K562 (cell line): Measurements from ENCODE around the gene ERRFI1. TPM values are rescaled to one million over a fixed set of nuclear protein-coding genes. Genes with fewer than 3 reads are reported as not detected.

Source experiments
- ATAC-seq: fragments of 200-7000 bp; cut with Tn5 transposase; 3 replicates; pipeline ENCODE4 v1.9.1; 2020; ENCODE audit warnings: moderate library complexity
- BruUV-seq: library from RNA; stranded (reverse); fragments of 400-500 nt; replicated peaks from 2 replicates; lab custom pipeline; 2021; lab: Mats Ljungman, UMichigan
- CTCF ChIA-PET: fragments of 300-600 bp; formaldehyde crosslinking; extraction: SDS; loops from one replicate; lab custom pipeline; 2021; ENCODE audit warnings: low intra/inter-chr PET ratio; lab: Yijun Ruan, JAX
- POLR2A ChIA-PET: fragments of 300-600, 350-650 bp; sonication (Branson Sonifier 250); formaldehyde crosslinking; extraction: SDS; loops from one replicate; lab custom pipeline; 2021; ENCODE audit warnings: antibody characterized with exemption, inconsistent platforms; lab: Yijun Ruan, JAX
- DNase-seq, 4 experiments: peaks; one replicate each; pipeline versions ENCODE4 v3.0.0 to v3.0.0-alpha.2; 2011 to 2018; ENCODE audit warnings: low spot score in 3 of 4, mixed read lengths in 3 of 4; ENCODE audit errors: extremely low read depth in 1 of 4
- FAIRE-seq: peaks from 2 replicates; lab custom pipeline; 2011; peaks lifted over from hg19 to GRCh38; lab: Jason Lieb, UNC
- H2AFZ ChIP-seq: 2 replicates; pipeline ENCODE4 v1.6.0; 2011; ENCODE audit warnings: low read depth, low read length, control low read depth, inconsistent platforms
- H3K27ac ChIP-seq: fragments of 200-600 bp; 3 replicates; pipeline ENCODE4 v1.8.0; 2011; ENCODE audit warnings: low read depth, mild to moderate bottlenecking, control low read depth, inconsistent platforms, low read length, moderate library complexity, mixed read lengths; ENCODE audit errors: extremely low read depth
- H3K27me3 ChIP-seq, 2 experiments: fragments of 300-600 bp in 1 of 2; 2 replicates in 1 of 2; 3 replicates in 1 of 2; pipeline versions ENCODE4 v1.6.0 to v1.8.0; 2011; ENCODE audit warnings: inconsistent platforms in 2 of 2, low read length in 2 of 2, mild to moderate bottlenecking in 1 of 2, mixed read lengths in 1 of 2, moderate library complexity in 1 of 2; ENCODE audit not compliant: control insufficient read depth in 2 of 2, insufficient read depth in 2 of 2
- H3K36me3 ChIP-seq: fragments of 300-600 bp; 3 replicates; pipeline ENCODE4 v1.8.0; 2011; ENCODE audit warnings: mild to moderate bottlenecking, low read length, inconsistent platforms; ENCODE audit not compliant: control insufficient read depth, insufficient read depth
- H3K4me1 ChIP-seq, 2 experiments: fragments of 200-600 bp in 1 of 2; replicated peaks in 1 of 2; 2 replicates in 1 of 2; 3 replicates in 1 of 2; pipeline versions ENCODE4 v1.5.1 to v1.8.0; 2011; ENCODE audit warnings: inconsistent platforms in 2 of 2, low read length in 2 of 2, mild to moderate bottlenecking in 1 of 2, mixed read lengths in 1 of 2, moderate library complexity in 1 of 2; ENCODE audit not compliant: control insufficient read depth in 2 of 2, insufficient read depth in 2 of 2
- H3K4me2 ChIP-seq: 2 replicates; pipeline ENCODE4 v1.6.1; 2011; ENCODE audit warnings: low read length, control low read depth, inconsistent platforms, mixed read lengths; ENCODE audit not compliant: insufficient read depth
- H3K4me3 ChIP-seq: fragments of 200-600 bp; sonication (generic), shearing (Covaris generic); 2 replicates; pipeline ENCODE4 v1.5.1; 2016; ENCODE audit warnings: control low read depth, inconsistent platforms
- H3K79me2 ChIP-seq: fragments of 200-600 bp; 3 replicates; pipeline ENCODE4 v1.8.0; 2011; ENCODE audit warnings: low read length, inconsistent platforms; ENCODE audit not compliant: control insufficient read depth, insufficient read depth
- H3K9ac ChIP-seq, 2 experiments: 2 replicates each; pipeline versions ENCODE4 v1.6.0 to v1.6.1; 2011; ENCODE audit warnings: low read depth in 2 of 2, low read length in 2 of 2, control low read depth in 1 of 2, inconsistent platforms in 1 of 2, mild to moderate bottlenecking in 1 of 2, mixed read lengths in 1 of 2; ENCODE audit not compliant: insufficient read depth in 1 of 2
- H3K9me1 ChIP-seq: one replicate; pipeline ENCODE4 v1.6.0; 2011; ENCODE audit warnings: inconsistent platforms, mild to moderate bottlenecking, low read length, moderate library complexity; ENCODE audit not compliant: control insufficient read depth, insufficient read depth
- H3K9me3 ChIP-seq: replicated peaks from 2 replicates; pipeline ENCODE4 v1.5.1; 2011; ENCODE audit warnings: low read depth, low read length, inconsistent platforms; ENCODE audit not compliant: control insufficient read depth, insufficient read depth
- H4K20me1 ChIP-seq: replicated peaks from 2 replicates; pipeline ENCODE4 v1.6.1; 2011; ENCODE audit warnings: low read length, inconsistent platforms, mixed read lengths; ENCODE audit not compliant: control insufficient read depth, insufficient read depth
- MAFF ChIP-seq: IDR thresholded peaks from 2 replicates; pipeline ENCODE4 v1.6.1; 2012; ENCODE audit warnings: low read length, improper control_type of control experiment
- MAX ChIP-seq: sonication (generic); formaldehyde crosslinking; IDR thresholded peaks from 2 replicates; pipeline ENCODE4 v1.9.0; 2022; ENCODE audit warnings: mild to moderate bottlenecking, missing genetic modification reagents
- NR0B1 ChIP-seq: fragments of 450-650 bp; IDR thresholded peaks from one replicate; pipeline ENCODE4 v1.6.1; 2018; ENCODE audit warnings: mild to moderate bottlenecking, moderate library complexity; ENCODE audit not compliant: partially characterized antibody
- SLC30A9 ChIP-seq: fragments of 250-450 bp; sonication (Bioruptor Pico); IDR thresholded peaks from 2 replicates; pipeline ENCODE4 v1.8.0; 2022; ENCODE audit warnings: mild to moderate bottlenecking, moderate library complexity
- USF1 ChIP-seq: sonication (generic); formaldehyde crosslinking; IDR thresholded peaks from 2 replicates; pipeline ENCODE4 v1.9.0; 2022; ENCODE audit warnings: mild to moderate bottlenecking, missing genetic modification reagents
- ZKSCAN1 ChIP-seq: fragments of 150-350 bp; IDR thresholded peaks from 2 replicates; pipeline ENCODE4 v1.6.1; 2016; ENCODE audit warnings: low read depth, low read length
- WGBS: fragments of 100-300 bp; shearing (Covaris generic); methylation state at CpG from one replicate; pipeline ENCODE4 v1.1.6; 2016; ENCODE audit warnings: low coverage, mixed read lengths; ENCODE audit not compliant: insufficient coverage; ENCODE audit errors: missing lambda C conversion rate; 5-methylcytosine and 5-hydroxymethylcytosine counted together
- in situ Hi-C: fragments of 300-500 bp; cut with MboI; formaldehyde crosslinking; loops from 4 replicates; pipeline ENCODE4 v1.15.0; 2018; ENCODE audit warnings: inconsistent platforms, mixed read lengths
- intact Hi-C: fragments of 100-400 bp; cut with micrococcal nuclease; formaldehyde crosslinking; loops from 2 replicates; pipeline ENCODE4 v1.14.2; 2022
- polyA plus RNA-seq, 8 experiments: library from polyadenylated mRNA; depleted of rRNA in 4 of 8; stranded (reverse) in 5 of 8; unstranded in 3 of 8; fragments of >200 nt; fragmentation: Nextera tagmentation in 2 of 8; fragmentation: Illumina TruSeq in 1 of 8; extraction: Ambion mirVana in 2 of 8; extraction: Trizol in 1 of 8; gene quantifications; 2 replicates each; pipeline versions ENCODE4 v1.2.1 to v1.2.3, GENCODE V29; 2011 to 2014; ENCODE audit warnings: inconsistent platforms in 1 of 8, missing spikeins in 1 of 8
- total RNA-seq, 7 experiments: library from RNA; depleted of rRNA in 6 of 7; stranded (reverse); fragments of >200 nt in 6 of 7; fragmentation: Illumina TruSeq in 2 of 7; extraction: Trizol in 2 of 7; gene quantifications; 2 replicates each; pipeline versions ENCODE4 v1.2.1 to v1.2.3, GENCODE V29; 2011 to 2021; ENCODE audit warnings: low replicate concordance in 1 of 7
- TF ChIP-seq, protein P1 (sequence below): fragments of 450-650 bp; IDR thresholded peaks from 2 replicates; pipeline ENCODE4 v1.6.1; 2018; ENCODE audit warnings: mild to moderate bottlenecking, low read depth; ENCODE audit not compliant: partially characterized antibody
- TF ChIP-seq, protein P2 (sequence below): IDR thresholded peaks from 3 replicates; pipeline ENCODE4 v1.6.1; 2011; ENCODE audit warnings: borderline replicate concordance, mild to moderate bottlenecking, moderate library complexity; ENCODE audit not compliant: insufficient read length; ENCODE audit errors: extremely low read depth
- TF ChIP-seq, protein P3 (sequence below): fragments of 250-450 bp; sonication (Bioruptor Pico); IDR thresholded peaks from 2 replicates; pipeline ENCODE4 v1.4.0; 2020

The ERRFI1 gene
- total and polyA plus RNA-seq, 9 of the 15 experiments (the other 6 are each of a cell fraction or from before 2014, with no cell fraction given): 0.67 to 4.4 (median 1.1) TPM

GRCh38 chr1:7964476-7964875, 61.6 kb downstream of the ERRFI1 start:
- ChIA-PET CTCF (no interaction called here), POLR2A (no interaction called here)
- no peak overlapping the region for H3K9ac ChIP-seq
- ATAC-seq: no peak
- DNase-seq: no peak
- WGBS: 98% methylated on average over 3 of the region's 3 CpGs
- in situ Hi-C loops (no loop called here), intact Hi-C loops (no loop called here)
- H3K9me3 ChIP-seq: no peaks in the 10 kb centered on the region
- H3K27ac ChIP-seq: no peak overlapping the region
- H3K27me3 ChIP-seq: no peaks in the 10 kb centered on the region
- no peaks in the 10 kb centered on the region for H3K9me1 ChIP-seq
- H3K4me1 ChIP-seq: peaks cover 14 to 15% of the 10 kb centered on the region in 2 experiments; a peak in 2 of 5 replicates
- no peaks in the 10 kb centered on the region for H4K20me1 ChIP-seq
- H3K36me3 ChIP-seq: peaks cover 67% of the 10 kb centered on the region
- no peak overlapping the region for H2AFZ ChIP-seq
- BruUV-seq: no TSS peak
- no peak overlapping the region for H3K4me3 ChIP-seq
- no peak for FAIRE-seq
- H3K79me2 ChIP-seq: peaks cover 79% of the 10 kb centered on the region
- no peak overlapping the region for H3K4me2 ChIP-seq
- TF ChIP-seq SLC30A9 (no peak), MAX (CRISPR knock-in tag) (no peak), NR0B1 (no peak), USF1 (CRISPR knock-in tag) (no peak), ZKSCAN1 (no peak), MAFF (no peak)
- TF ChIP-seq, protein P1, sequence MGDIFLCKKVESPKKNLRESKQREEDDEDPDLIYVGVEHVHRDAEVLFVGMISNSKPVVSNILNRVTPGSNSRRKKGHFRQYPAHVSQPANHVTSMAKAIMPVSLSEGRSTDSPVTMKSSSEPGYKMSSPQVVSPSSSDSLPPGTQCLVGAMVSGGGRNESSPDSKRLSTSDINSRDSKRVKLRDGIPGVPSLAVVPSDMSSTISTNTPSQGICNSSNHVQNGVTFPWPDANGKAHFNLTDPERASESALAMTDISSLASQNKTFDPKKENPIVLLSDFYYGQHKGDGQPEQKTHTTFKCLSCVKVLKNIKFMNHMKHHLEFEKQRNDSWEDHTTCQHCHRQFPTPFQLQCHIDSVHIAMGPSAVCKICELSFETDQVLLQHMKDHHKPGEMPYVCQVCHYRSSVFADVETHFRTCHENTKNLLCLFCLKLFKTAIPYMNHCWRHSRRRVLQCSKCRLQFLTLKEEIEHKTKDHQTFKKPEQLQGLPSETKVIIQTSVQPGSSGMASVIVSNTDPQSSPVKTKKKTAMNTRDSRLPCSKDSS: no peak
- TF ChIP-seq, protein P2, sequence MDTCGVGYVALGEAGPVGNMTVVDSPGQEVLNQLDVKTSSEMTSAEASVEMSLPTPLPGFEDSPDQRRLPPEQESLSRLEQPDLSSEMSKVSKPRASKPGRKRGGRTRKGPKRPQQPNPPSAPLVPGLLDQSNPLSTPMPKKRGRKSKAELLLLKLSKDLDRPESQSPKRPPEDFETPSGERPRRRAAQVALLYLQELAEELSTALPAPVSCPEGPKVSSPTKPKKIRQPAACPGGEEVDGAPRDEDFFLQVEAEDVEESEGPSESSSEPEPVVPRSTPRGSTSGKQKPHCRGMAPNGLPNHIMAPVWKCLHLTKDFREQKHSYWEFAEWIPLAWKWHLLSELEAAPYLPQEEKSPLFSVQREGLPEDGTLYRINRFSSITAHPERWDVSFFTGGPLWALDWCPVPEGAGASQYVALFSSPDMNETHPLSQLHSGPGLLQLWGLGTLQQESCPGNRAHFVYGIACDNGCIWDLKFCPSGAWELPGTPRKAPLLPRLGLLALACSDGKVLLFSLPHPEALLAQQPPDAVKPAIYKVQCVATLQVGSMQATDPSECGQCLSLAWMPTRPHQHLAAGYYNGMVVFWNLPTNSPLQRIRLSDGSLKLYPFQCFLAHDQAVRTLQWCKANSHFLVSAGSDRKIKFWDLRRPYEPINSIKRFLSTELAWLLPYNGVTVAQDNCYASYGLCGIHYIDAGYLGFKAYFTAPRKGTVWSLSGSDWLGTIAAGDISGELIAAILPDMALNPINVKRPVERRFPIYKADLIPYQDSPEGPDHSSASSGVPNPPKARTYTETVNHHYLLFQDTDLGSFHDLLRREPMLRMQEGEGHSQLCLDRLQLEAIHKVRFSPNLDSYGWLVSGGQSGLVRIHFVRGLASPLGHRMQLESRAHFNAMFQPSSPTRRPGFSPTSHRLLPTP: no peak
- TF ChIP-seq, protein P3, sequence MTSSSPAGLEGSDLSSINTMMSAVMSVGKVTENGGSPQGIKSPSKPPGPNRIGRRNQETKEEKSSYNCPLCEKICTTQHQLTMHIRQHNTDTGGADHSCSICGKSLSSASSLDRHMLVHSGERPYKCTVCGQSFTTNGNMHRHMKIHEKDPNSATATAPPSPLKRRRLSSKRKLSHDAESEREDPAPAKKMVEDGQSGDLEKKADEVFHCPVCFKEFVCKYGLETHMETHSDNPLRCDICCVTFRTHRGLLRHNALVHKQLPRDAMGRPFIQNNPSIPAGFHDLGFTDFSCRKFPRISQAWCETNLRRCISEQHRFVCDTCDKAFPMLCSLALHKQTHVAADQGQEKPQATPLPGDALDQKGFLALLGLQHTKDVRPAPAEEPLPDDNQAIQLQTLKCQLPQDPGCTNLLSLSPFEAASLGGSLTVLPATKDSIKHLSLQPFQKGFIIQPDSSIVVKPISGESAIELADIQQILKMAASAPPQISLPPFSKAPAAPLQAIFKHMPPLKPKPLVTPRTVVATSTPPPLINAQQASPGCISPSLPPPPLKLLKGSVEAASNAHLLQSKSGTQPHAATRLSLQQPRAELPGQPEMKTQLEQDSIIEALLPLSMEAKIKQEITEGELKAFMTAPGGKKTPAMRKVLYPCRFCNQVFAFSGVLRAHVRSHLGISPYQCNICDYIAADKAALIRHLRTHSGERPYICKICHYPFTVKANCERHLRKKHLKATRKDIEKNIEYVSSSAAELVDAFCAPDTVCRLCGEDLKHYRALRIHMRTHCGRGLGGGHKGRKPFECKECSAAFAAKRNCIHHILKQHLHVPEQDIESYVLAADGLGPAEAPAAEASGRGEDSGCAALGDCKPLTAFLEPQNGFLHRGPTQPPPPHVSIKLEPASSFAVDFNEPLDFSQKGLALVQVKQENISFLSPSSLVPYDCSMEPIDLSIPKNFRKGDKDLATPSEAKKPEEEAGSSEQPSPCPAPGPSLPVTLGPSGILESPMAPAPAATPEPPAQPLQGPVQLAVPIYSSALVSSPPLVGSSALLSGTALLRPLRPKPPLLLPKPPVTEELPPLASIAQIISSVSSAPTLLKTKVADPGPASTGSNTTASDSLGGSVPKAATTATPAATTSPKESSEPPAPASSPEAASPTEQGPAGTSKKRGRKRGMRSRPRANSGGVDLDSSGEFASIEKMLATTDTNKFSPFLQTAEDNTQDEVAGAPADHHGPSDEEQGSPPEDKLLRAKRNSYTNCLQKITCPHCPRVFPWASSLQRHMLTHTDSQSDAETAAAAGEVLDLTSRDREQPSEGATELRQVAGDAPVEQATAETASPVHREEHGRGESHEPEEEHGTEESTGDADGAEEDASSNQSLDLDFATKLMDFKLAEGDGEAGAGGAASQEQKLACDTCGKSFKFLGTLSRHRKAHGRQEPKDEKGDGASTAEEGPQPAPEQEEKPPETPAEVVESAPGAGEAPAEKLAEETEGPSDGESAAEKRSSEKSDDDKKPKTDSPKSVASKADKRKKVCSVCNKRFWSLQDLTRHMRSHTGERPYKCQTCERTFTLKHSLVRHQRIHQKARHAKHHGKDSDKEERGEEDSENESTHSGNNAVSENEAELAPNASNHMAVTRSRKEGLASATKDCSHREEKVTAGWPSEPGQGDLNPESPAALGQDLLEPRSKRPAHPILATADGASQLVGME (CRISPR knock-in tag): no peak
